Activated gamma-delta T cell (primary cell): ENCODE data around the gene SGCA.
A peak's percentile ranks its signal among the peaks of the same experiment; 100 is the strongest.

Source experiments
- DNase-seq: peaks from one replicate; lab custom pipeline; 2025; lab: John Stamatoyannopoulos, UW

Gene SGCA

DNA sequence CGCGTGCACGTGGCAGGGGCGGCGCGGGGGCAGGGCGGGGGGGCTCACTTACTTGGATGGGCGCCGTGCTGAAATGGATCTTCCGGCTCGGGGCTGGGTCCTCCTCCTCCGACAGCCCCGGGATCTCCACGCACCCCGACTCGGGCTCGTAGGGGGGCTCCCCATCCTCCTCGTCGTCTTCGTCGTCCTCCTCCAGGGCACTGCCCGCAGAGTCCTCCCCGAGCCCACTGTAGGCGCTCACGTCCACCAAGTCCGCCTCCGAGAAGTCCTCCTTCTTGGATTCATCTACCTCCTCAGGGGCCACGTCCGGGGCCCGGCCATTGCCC, 16.8 kb upstream of the SGCA start:
- no peak for DNase-seq

DNA sequence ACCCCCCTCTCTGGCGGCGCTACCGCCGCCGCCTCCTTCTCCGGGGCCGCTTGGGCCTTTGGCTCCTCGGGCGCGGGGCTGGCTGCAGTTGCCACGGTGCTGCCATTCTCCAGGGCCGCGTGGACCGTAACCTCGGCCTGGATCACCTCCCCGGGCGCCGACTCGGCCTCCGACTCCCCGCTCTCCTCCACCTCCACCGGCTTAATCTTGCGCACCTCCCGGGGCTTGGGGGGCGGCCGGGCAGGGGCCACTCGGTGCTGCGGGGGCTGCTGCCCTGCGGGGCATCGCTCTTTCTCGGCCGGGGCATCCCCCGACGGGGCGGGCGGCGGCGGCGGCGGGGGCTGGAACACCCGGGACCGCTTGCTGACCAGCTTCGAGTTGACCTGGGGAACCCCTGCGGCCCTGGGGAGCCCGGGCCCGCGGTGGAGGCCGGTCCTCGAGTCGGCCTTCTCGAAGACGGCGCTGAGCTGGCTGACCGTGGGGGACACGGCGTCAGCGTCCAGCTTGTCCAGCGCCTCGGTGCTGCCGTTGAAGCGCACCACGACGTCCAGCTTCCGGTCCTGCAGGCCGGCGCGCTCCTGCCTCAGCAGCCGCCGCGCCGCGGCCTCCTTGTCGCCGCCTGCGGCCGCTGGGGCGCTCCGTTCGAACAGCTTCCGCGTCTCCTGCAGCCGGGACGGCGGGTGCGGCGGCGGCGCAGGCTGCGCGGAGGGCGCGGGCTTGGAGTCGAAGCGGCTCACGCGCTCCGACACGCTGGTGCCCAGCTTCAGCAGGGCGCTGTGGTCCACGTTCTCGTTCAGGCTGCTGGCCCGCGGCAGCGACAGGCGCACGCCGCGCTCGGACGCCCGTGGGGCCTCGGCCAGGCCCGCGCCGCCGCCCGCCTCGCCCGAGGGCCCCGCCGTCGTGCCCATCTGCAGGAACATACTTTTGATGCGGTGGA, 16.1 kb upstream of the SGCA start:
- peak; percentile 56 for DNase-seq

DNA sequence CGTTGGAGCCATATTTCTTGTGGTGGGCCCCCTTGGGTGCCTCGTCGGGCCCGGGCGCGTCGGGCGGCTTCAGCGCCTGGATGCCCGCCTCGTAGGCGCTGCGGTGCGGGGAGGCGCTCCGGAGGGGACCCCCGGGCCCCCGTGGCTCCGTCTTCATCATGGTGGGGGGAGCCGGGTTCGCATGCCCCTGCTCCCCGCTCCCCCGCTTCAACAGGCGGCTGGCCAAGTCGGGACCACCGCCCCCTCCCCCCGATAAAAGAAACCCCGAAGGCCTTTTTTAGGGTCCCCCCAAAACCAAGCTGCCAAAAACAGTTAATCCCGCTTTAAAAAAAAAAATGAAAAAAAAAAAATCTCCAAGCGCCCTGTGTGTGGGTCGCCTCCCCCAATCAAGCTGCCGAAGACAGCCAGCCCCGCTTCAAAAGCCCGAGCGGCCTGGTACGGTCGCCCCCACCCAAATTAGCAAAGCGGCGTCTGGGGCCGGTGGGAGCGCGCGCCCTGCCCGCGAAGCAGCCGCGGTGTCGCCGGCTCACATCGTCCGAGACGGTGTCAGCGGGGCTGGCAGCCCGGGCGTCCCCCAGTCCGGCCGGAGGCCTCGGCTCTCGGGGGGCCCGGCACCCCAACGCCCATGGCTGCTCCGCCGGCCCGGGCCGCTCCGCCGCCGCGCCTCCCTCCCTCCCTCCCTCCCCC, 15.3 kb upstream of the SGCA start, which contains the start of gene PPP1R9B:
PPP1R9B (minus strand) TSS at position 324 of the 687 bp plus-strand sequence; CDS start at position 160, 164 bp downstream.
- no peak for DNase-seq

GRCh38 chr17:50151041-50151936, 14.5 kb upstream of the SGCA start:
- peak; percentile 73 for DNase-seq

GRCh38 chr17:50151937-50152547, 13.8 kb upstream of the SGCA start:
- DNase-seq = no peak

DNA sequence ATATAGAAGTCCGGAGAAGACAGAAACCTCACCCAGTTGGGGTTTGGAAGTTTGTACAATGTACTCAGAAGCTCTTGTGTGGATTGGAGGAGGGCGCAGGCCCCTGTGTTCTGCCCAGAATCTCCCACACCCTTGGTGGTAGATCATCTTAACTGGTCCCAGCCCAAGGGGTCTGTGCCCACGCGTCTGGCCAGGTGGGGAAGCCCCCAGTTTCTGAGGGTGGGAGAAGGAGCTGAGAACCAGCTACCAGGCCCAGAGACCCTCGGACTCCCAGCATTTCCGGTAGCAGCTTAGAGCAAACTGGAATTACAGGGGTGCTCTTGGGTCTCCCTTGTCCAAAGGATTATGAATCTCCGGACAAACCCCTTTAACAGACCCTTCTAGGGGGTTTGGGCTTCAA, 13.1 kb upstream of the SGCA start:
- no peak for DNase-seq

GRCh38 chr17:50153650-50154575, 11.9 kb upstream of the SGCA start:
- no peak for DNase-seq

GRCh38 chr17:50154604-50155003, 11.2 kb upstream of the SGCA start:
- DNase-seq = no peak

DNA sequence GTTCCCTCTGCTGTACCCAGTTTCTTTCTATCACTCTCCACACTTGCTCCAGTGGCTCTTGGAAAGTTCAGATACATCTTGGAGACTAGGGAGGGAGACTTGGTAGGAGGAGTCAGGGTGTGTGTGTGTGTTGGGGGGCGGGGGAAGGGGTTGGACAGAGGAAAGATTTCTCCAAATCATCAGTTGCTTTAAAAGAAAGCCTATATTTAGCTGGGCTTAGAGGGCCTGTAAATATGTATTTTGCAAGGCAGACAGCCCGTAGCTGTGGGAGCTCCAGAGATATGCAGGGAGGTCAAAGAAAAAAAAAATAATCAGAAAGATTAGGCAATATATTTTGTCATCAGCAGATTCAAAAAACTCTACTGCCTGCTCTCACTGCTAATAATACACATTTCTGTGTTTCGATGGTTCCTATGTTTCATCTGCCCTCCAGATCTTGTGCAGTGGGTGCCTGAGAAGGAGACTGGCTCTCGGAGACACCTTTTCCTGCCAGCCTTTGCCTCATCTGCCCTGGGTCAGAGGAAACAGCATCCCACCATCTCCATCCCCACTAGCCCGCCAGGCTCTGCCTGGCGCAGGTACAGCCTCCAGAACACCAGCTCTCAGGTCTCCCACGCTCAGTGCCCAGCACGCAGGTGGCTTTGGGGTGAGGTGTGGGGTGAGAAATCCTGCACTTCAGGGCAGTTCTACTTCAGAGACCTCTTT, 10.5 kb upstream of the SGCA start:
- no peak for DNase-seq

- DNase-seq = no peak
These were observed 7.9 kb upstream of the SGCA start for GRCh38 chr17:50157891-50158290.

DNA sequence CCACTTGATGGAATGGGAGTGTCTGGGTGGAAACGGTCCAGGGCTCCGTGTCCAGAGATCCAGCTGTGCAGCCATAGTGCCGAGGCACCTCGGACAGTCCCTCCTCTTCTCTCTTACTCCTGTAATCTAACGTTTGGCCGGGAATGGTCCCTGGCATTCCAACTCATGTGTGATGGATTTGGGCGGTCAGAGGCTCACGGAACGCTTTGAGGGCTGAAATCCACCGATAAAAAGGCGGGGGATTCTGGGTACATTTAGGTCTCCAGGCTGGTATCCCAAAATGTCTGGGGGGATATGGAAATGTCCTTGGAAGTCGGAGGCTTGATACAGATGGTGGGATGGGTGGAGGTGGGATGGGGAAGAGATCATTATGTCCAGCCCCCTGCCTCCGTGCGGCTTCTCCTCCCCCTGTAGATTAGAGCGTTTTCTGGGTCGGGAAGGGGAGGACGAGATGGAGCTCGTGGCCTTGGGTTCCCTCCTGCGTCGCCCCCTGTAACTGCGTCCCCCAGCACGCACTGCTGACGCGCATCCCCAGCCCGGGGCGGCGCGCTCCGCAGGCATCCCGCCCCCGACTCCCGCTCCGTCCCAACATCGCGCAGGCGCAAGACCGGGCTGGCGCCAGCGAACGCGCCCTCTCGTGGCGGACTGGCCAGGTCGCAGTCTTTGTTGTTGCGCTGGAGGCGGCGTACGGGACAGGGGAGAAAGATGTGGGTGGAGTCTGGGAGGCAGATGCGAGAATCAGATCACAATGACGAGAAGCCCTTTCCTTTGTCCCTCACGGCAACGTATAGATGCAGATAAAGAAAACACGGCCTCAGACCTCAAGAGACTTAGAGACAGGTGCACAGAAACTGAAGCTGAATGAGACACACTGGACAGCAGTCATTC, 4.5 kb upstream of the SGCA start:
- peak; percentile 87 for DNase-seq

DNA sequence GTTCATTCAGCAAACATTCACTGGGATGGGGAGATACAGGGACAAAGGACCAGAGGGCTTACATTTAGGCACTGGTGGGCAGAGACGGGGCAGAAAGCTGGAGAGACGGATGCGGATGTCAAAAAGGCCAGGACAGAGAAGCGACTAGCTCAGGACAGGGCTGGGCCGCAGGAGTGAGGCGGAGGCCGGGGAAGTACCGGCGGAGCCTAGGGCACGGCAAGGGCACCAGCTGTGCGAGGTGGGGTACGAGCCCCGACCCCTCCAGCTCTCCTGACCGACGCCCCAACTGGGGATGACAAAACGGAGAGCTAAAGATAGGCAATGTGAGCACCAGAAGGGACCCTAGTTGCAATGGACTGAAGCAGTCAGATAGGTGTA, 3.9 kb upstream of the SGCA start:
- DNase-seq = no peak

DNA sequence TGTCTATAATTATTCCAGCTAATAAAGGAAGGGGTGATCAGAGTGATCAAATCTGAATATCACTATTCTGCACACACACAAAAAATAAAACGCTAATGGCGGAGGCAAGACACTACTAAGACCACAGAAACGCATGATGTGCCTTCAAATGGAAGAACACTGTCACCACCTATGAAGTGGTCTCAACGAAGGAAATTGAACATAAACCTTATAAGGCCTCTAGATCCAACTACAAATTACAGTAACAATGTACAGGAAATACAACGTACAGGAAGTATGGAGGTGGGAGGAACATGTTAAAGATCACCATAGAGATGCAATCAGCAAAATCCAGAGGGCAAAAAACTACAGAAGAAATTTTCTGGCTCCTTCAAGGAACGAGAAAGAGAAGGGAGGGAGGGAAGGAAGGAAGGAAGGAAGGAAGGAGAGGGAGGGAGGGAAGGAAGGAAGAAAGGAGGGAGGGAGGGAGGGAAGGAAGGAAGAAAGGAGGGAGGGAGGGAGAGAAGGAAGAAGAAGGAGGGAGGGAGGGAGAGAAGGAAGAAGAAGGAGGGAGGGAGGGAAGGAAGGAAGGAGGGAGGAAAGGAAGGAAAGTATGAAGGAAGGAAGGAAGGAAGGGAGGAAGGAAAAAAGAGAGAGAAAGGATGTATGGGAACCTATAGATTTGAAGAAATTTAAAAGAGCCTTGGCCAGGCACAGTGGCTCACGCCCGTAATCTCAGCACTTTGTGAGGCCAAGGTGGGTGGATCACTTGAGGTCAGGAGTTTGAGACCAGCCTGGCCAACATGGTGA, 3.1 kb upstream of the SGCA start:
- DNase-seq = no peak

- DNase-seq = no peak
These were observed 1.7 kb upstream of the SGCA start for GRCh38 chr17:50163843-50164696.

DNA sequence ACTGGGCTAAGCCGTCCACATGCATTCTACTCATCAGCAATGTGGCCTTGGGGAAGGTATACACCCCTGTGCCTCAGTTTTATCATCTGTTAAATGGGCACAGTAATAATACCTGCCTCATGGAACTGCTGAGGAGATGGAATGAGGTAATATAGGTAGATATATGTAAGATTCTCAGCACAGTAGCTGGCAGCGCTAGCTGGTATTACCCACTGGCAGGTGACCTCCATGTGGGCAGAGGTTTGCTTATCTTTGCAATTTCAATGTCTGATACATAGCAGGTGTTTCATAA, 1.2 kb upstream of the SGCA start:
- DNase-seq = no peak

GRCh38 chr17:50165066-50165465, 739 bp upstream of the SGCA start:
- DNase-seq = no peak

- DNase-seq = no peak
These were observed 339 bp upstream of the SGCA start for GRCh38 chr17:50165466-50165865.
